Stomach (tissue), 4 donors: ENCODE data around the gene GJD4.

Experiments
- CTCF ChIP-seq, 7 experiments: fragments of 450-650 bp in 4 of 7; fragments of 200-600 bp in 3 of 7; sonication (generic) in 3 of 7; IDR thresholded peaks; one replicate each; pipeline ENCODE4 v1.5.1; 2016 to 2019; ENCODE audit warnings: antibody characterized with exemption in 7 of 7, control low read depth in 2 of 7, mild to moderate bottlenecking in 1 of 7
- EP300 ChIP-seq: sonication (generic); formaldehyde crosslinking; IDR thresholded peaks from one replicate; pipeline ENCODE4 v1.6.1; 2017; ENCODE audit warnings: antibody characterized with exemption
- POLR2A ChIP-seq, 4 donors: fragments of 450-650 bp; IDR thresholded peaks; one replicate each; pipeline ENCODE4 v1.6.1; 2016; ENCODE audit warnings: antibody characterized with exemption in 4 of 4, control low read depth in 2 of 4, mild to moderate bottlenecking in 1 of 4, moderate library complexity in 1 of 4

DNA sequence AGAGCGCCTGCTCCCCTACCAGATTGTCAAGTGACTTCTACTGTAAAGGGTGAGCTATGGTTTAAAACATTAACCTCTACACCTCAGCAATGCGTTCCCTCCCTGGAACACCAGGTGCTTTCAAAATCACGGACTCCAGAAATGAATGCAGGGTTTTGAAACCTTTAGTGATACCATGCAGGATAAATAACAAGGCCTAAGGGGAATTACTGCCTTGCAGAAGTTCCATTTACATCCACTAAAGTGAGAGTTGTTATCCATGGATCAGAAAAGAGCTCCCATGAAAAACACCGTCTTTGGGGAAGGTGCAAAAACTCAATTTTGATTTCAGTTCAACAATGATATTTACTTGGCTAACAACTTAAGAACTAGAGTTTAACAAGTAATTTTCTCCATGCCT lies 33.0 kb downstream of the GJD4 start:
- TF ChIP-seq CTCF (IDR thresholded peaks at IDR 0.05) = no peak
- no peak for TF ChIP-seq POLR2A (IDR thresholded peaks at IDR 0.05)
- TF ChIP-seq EP300 = no peak
